ENCODE results near the gene CINP.

CINP gene

GRCh38 chr14:102362545-102363181 is at the start of gene CINP, which contains the start of gene TECPR2:
Gene CINP, minus strand, starts transcription at chr14:102362890. Its CDS starts 39 bp downstream, at chr14:102362851.
Gene TECPR2, plus strand, starts transcription at chr14:102362941. Its CDS starts 13,781 bp downstream, at chr14:102376722.
- peak; percentile 89 to 95 (median 94) for DNase-seq

- DNase-seq: no peak
Measured at GRCh38 chr14:102408724-102409123, 46.0 kb upstream of the CINP start.

GRCh38 chr14:102407258-102407657 is 44.6 kb upstream of the CINP start:
- DNase-seq: no peak

GRCh38 chr14:102403028-102403427 is 40.3 kb upstream of the CINP start:
- DNase-seq: no peak

GRCh38 chr14:102396521-102396920 is 33.8 kb upstream of the CINP start:
- DNase-seq: no peak

GRCh38 chr14:102394717-102395375 is 32.2 kb upstream of the CINP start:
- no peak for DNase-seq

GRCh38 chr14:102392506-102392905 is 29.8 kb upstream of the CINP start:
- DNase-seq: no peak

GRCh38 chr14:102390064-102390855 is 27.6 kb upstream of the CINP start:
- DNase-seq: no peak

GRCh38 chr14:102389246-102389645 is 26.6 kb upstream of the CINP start:
- no peak for DNase-seq

GRCh38 chr14:102387086-102387485 is 24.4 kb upstream of the CINP start:
- DNase-seq: no peak

- DNase-seq: no peak
Measured at GRCh38 chr14:102378830-102379229, 16.1 kb upstream of the CINP start.

- no peak for DNase-seq
Measured at GRCh38 chr14:102377696-102378095, 15.0 kb upstream of the CINP start.

- no peak for DNase-seq
Measured at GRCh38 chr14:102375119-102375518, 12.4 kb upstream of the CINP start.

GRCh38 chr14:102374264-102374663 is 11.6 kb upstream of the CINP start:
- DNase-seq: no peak

GRCh38 chr14:102373110-102373509 is 10.4 kb upstream of the CINP start:
- DNase-seq: no peak

GRCh38 chr14:102371361-102371760 is 8.7 kb upstream of the CINP start:
- DNase-seq: no peak

GRCh38 chr14:102370305-102370809 is 7.7 kb upstream of the CINP start:
- no peak for DNase-seq

- DNase-seq: no peak
Measured at GRCh38 chr14:102363182-102363943, 673 bp upstream of the CINP start.

- DNase-seq: no peak
Measured at GRCh38 chr14:102362084-102362483, 606 bp downstream of the CINP start.

GRCh38 chr14:102360388-102360787 is 2.3 kb downstream of the CINP start:
- no peak for DNase-seq

GRCh38 chr14:102359341-102359740 is 3.3 kb downstream of the CINP start:
- DNase-seq: no peak

GRCh38 chr14:102356280-102356679 is 6.4 kb downstream of the CINP start:
- no peak for DNase-seq

- DNase-seq: no peak
Measured at GRCh38 chr14:102353126-102353619, 9.5 kb downstream of the CINP start.

Measured in activated naive CD4-positive, alpha-beta T cell (primary cell).